GM21528 (cell line): ENCODE data around the gene RNF133.
"Not testable (repeated sequence)": the region's sequence is repeated elsewhere in the genome, so short reads cannot be mapped to it uniquely, and the experiment has no call there.

Experiments
- ATAC-seq: cut with Tn5 transposase; IDR thresholded peaks from one replicate; pipeline ENCODE4 v1.9.1; 2021; ENCODE audit warnings: mild to moderate bottlenecking, moderate library complexity; ENCODE audit not compliant: unreplicated experiment, low FRiP score

Gene RNF133

GRCh38 chr7:122691569-122692235, 7.2 kb downstream of the RNF133 start:
- ATAC-seq, result no peak

DNA sequence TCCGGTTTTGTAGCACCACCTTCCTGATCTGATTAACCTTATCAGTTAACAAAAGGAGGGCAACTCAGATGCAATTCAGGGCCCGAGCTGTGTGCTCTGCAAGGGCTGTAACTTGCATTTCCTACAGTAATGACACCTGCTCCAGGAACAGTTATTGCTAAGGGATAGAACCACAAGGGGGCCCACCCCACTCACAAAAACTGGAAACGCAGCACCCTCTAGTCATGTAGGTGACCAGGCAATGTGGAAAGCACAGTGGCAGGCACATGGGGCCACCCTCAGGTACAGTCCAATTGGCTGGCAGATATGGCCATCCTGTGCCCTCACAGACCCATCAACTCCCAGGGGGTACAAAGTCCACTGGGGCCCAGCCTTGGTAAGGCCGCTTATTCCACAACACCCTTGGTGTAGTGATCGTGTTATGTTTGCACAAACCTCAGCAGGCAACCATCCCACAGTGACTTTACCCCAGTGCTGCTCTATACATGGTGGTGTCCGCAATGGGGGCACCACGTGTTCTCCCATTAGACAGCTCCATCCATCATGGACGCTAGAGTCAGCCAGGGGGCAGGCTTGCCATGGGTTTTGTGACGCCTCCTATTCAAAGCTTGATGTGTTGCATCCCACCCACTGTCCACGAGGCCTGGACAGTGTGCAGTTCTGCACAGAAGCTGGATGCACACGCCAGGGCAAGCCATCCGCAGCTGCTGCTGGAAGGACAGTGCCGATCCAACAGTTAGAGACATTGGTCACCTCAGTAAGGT, 9.4 kb downstream of the RNF133 start:
- ATAC-seq, result no peak

GRCh38 chr7:122688400-122688998, 10.4 kb downstream of the RNF133 start:
- ATAC-seq, result no peak

GRCh38 chr7:122686360-122686878, 12.5 kb downstream of the RNF133 start:
- ATAC-seq, result no peak

- ATAC-seq, result no peak
Observed at GRCh38 chr7:122684504-122684903, 14.4 kb downstream of the RNF133 start.

GRCh38 chr7:122682815-122683550, 15.9 kb downstream of the RNF133 start:
- no peak for ATAC-seq

DNA sequence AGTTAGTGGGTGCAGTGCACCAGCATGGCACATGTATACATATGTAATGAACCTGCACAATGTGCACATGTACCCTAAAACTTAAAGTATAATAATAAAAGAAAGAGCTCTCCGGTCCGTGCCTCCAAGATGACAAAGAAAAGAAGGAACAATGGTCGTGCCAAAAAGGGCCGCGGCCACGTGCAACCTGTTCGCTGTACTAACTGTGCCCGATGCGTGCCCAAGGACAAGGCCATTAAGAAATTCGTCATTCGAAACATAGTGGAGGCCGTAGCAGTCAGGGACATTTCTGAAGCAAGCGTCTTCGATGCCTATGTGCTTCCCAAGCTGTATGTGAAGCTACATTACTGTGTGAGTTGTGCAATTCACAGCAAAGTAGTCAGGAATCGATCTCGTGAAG, 17.7 kb downstream of the RNF133 start:
- ATAC-seq, result not testable (repeated sequence)

DNA sequence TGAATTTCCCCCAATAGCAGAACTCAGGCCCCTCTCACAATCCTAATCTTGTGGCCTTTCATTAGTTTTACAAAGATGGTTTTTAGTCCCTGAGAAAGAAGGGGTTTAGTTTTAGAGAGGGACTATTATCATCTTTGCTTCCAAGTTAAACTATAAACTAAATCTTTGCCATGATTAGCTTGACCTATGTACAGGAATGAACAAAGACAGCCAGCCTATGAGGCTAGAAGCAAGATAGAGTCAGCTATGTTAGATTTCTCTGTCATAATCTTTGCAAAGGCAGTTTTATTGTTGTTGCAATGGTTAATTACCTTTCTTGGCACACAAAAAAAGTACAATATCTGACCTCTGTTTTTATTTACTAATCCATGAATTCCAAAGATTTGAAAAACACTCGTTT, 19.1 kb downstream of the RNF133 start:
- no peak for ATAC-seq

- not testable (repeated sequence) for ATAC-seq
Observed at GRCh38 chr7:122679269-122679709, 19.6 kb downstream of the RNF133 start.

DNA sequence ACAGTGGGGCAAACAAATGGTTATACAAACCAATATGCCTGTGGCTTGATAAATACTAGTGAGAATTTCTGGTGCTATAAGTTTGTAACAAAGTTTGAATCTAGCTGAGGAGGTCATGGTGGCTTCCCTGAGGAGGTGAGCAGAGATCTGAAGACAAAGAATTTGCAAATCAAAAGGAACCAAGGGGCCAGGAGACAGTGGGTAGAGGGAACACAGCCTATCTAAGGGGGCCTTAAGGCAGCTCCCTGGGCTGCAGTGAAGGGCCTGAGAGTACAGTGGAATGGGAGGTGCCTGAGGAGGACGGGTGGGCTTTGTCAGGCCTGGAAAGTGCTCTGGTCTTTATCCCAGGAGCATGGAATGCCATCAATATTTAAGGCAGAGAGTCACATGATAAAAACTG, 21.8 kb downstream of the RNF133 start:
- ATAC-seq, result no peak

DNA sequence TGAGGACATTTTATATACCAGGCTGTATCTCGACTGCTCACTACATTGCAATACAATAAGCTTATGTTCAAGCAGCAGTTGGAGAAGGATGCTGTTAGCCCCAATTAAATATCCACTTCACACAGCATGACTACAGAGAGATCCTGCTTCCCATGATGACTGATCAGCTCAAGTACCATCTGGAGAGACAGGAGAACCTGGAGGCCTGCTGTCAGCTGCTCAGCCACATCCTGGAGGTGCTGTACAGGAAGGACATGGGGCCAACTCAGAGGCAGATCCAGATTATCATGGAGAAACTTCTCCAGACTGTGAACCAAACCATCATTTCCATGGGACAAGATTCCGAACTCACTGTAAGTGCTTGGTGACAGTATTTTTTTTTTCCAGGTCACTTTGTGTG, 22.5 kb downstream of the RNF133 start:
- ATAC-seq, result no peak

- no peak for ATAC-seq
Observed at GRCh38 chr7:122675621-122676020, 23.3 kb downstream of the RNF133 start.

DNA sequence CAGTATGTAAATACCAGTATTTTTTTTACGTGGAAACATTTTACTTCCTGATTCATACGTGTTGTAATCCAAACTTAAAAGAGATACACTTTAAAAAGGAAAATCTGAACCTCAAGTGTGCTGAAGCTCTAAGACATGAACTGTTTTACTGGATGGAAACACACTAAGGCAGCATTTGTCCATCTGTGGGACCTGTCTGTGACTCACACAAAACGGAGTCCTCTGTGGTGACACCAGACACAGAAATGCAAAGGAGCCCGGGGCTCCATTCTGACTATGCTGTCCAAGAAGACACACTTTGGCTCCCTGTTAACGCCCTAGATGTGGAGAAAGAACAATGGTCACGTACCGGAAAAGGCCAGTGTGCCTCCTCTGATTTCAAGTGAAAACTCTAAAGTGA, 23.9 kb downstream of the RNF133 start:
- no peak for ATAC-seq

DNA sequence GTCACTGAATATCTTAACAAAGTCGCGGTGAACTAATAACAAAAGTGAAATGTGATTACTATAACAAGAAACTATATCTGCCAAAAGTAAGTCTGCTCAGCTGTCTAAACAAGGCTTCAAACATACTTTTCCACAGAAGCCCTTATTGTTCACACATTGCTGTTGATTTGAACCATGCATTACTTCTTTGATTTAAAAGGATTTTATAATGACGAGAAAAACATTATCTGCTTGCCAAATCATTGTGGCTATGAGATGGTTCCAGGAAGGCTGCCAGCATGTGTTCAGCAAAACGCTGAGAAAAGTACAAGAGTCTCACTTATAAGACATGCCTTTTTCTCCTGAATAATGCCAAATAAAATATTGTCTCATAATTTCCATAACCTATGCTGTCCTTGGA, 24.4 kb downstream of the RNF133 start:
- ATAC-seq, result no peak

DNA sequence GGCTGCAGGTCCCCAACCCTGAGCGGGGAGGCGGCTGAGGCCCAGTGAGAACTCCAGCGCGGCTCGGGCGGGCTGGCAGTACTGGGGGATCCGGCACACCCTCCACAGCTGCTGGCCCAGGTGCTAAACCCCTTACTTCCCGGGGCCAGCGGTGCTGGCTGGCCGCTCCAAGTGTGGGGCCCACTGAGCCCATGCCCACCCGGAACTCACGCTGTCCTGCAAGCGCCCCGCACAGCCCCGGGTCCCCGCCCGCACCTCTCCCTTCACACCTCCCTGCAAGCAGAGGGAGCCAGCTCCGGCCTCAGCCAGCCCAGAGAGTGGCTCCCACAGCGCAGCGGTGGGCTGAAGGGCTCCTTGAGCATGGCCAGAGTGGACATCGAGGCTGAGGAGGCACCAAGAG, 25.0 kb downstream of the RNF133 start:
- ATAC-seq, result no peak

- ATAC-seq, result no peak
Observed at GRCh38 chr7:122672536-122672935, 26.4 kb downstream of the RNF133 start.

GRCh38 chr7:122663733-122664132, 35.2 kb downstream of the RNF133 start:
- no peak for ATAC-seq

DNA sequence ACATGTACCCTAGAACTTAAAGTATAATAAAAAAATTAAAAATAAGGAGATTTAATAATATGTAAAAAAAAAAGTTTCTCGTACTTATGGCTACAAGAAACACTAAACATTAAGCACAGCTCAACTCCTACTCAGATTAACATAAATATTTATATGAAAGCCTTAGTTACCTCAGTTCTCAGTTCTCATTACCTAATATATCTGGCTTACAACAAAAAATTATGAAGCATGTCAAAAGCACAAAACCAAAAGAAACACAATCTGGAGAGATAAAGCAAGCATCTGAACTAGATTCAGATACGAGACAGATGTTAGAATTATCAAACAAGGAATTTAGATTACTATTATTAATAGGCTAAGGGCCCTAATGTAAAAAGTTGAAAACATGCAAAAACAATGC, 40.1 kb downstream of the RNF133 start:
- ATAC-seq, result no peak

- ATAC-seq, result no peak
Observed at GRCh38 chr7:122653685-122654084, 45.2 kb downstream of the RNF133 start.

DNA sequence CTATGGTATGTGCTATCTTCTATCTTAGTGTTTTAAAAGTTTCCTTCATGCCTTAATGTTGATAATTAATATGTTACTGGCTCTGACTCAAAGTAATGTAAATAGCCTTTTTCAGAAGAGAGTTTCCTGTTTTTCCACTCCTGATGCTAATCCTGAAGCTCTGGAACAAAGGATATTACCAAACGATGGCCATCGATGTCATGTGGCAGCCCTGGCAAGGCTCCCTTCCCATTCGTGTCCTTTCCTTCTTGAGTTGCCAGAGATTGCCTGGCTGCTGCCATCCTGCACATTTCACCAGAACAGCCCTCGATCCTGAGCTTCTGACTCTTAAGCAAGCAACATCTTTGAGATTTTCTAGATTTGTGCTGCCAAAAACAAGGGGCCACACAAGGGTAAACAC, 46.0 kb downstream of the RNF133 start:
- no peak for ATAC-seq

DNA sequence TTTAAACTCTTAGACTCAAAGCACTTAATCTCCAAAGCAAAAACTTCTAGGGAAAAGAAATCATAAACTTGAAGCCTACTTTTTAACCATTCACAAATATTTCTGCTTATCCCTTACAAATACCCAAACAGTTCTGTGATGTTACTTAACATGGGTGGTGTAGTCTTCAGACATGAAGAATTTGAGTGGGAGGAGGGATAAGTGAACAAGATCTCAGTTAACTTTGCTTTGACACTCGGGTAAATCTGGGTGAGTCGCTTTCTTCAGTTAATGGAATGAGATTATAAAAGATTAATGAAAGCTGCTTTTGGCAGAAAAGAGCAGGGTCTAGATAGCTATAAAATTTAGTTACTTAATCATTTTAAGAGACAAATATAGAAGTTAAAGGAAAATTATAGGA, 47.5 kb downstream of the RNF133 start:
- ATAC-seq, result no peak
